T47D (cell line): ENCODE results near the gene NIP7.
A peak's percentile ranks its signal among the peaks of the same experiment; 100 is the strongest.
"Not testable (repeated sequence)": the region's sequence is repeated elsewhere in the genome, so short reads cannot be mapped to it uniquely, and the experiment has no call there.

Source experiments
- DNase-seq, 2 experiments: peaks; one replicate each; pipeline versions ENCODE4 v3.0.0 to v3.0.0-alpha.2; 2011 to 2012; ENCODE audit warnings: low read depth in 1 of 2, low spot score in 1 of 2
- JUND ChIP-seq: IDR thresholded peaks from 2 replicates; pipeline ENCODE4 v1.6.1; 2012; ENCODE audit warnings: low read depth
- in situ Hi-C: cut with HindIII; loops from 2 replicates; pipeline ENCODE4 v1.10.0; 2016; ENCODE audit warnings: low sequenced_read_pairs, low pct_unique_long_range_greater_than_20kb

The NIP7 gene

GRCh38 chr16:69339289-69340094, at the start of gene NIP7, which contains the start of gene COG8:
Gene NIP7, plus strand, starts transcription at chr16:69339772. Its CDS starts 58 bp downstream, at chr16:69339830.
Gene COG8, minus strand, starts transcription at chr16:69339564. Its CDS starts 12 bp downstream, at chr16:69339552.
- in situ Hi-C loops = no loop called here
- TF ChIP-seq JUND = no peak
- peak; percentile 86 to 99 for DNase-seq

GRCh38 chr16:69291657-69292056, 47.9 kb upstream of the NIP7 start:
- in situ Hi-C loops, DNase-seq: not testable (repeated sequence)

- TF ChIP-seq JUND = no peak
- no peak for DNase-seq
- in situ Hi-C loops = no loop called here
Measured at GRCh38 chr16:69293401-69293800, 46.2 kb upstream of the NIP7 start.

DNA sequence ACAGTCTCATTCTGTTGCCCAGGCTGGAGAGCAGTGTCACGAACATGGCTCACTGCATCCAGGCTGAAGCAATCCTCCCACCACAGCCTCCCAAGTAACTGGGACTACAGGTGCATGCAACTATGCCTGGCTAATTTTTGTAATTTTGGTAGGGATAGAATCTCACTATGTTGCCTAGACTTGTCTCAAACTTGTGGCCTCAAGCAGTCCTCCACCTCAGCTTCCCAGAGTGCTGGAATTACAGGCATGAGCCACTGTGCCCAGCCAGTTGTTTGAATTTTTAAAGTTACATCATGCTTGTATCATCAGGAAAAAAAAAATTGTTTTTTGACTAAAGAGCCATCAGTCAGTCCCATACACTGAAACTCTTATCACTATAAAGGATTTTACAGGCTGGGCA, 45.5 kb upstream of the NIP7 start:
- no peak for DNase-seq
- no peak for TF ChIP-seq JUND
- in situ Hi-C loops = no loop called here

GRCh38 chr16:69296771-69297170, 42.8 kb upstream of the NIP7 start:
- DNase-seq, in situ Hi-C loops: not testable (repeated sequence)

- in situ Hi-C loops = no loop called here
Measured at GRCh38 chr16:69298261-69298660, 41.3 kb upstream of the NIP7 start.

DNA sequence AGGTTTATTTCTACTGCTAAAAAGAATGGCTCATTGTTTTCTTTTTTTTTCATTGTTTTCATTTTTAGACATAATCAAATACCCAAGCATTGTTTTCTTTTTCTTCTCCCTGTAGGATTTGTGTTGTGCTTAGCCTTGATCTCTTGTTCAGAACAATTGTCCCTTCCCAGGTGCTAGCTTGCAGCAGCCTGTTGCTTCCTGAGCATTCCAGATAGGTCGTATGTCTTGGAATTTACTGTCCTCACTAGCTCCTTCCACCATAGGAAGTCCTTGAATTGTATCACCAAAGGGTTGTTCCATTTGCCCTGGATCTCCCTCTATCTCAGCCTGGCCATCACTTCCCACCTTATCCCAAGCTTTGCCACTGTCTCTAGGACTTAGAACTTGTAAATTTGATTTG, 38.4 kb upstream of the NIP7 start:
- DNase-seq = no peak
- no peak for TF ChIP-seq JUND
- in situ Hi-C loops = no loop called here

More at GRCh38 chr16:69298261-69298660, 41.3 kb upstream of the NIP7 start:
- no peak for TF ChIP-seq JUND
- DNase-seq = no peak

DNA sequence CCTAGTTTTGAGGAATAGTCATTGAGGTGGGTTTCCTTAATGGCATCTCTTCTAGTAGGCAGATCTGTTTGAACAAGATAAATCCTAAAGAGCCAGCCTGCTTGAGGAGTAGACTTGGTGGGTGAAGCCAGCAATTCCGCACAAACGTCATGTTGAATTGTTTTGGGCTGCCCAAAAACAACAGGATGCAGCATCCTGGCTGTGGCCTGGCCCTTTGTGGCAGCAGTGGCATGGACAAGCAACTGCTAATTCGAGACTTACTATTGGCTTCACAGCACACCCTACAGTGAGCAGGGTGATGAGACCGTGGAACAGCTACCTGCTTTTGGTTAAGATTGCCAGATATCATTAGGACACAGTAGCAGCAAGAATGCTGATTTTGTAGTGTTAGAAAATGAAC, 37.7 kb upstream of the NIP7 start:
- no peak for TF ChIP-seq JUND
- in situ Hi-C loops = no loop called here
- DNase-seq = no peak

DNA sequence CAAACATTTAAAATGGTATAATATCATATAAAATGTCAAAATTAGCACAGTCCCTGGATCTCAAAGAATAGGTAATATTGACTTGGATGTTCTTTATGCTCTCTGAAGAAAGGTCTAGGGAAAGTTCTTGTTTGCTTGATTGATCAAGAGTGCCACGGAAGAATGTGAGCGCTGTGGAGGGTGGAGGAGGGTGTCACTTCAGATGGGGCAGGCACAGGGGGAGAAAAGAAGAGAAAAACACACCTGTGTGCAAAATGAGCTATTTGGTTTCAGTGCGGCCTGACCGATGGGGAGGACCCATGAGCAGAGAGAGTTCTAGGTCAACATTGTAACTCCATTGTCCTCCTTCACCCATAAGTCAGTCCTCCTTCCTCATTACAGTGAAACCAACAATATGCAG, 37.3 kb upstream of the NIP7 start:
- in situ Hi-C loops = no loop called here
- TF ChIP-seq JUND = no peak
- DNase-seq = no peak

DNA sequence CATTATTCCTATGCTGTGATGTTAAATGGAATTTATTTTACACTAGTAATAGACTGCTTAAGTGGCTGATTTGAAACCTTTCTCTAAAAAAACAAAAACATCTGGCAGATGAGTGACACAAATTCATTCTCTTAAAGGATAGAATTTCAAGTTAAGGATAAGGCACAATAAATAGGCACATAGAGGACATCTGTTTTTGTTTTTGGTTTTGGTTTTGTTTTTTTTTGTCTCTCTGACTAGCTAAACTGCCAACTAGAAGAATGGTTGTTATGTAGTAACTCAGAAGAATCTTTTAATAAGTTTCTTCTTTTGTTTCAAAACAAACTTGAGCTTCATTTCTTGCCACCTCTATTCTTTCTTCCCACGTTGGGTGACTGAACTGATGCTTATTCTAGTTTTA, 33.5 kb upstream of the NIP7 start:
- TF ChIP-seq JUND = no peak
- in situ Hi-C loops = no loop called here
- no peak for DNase-seq

DNA sequence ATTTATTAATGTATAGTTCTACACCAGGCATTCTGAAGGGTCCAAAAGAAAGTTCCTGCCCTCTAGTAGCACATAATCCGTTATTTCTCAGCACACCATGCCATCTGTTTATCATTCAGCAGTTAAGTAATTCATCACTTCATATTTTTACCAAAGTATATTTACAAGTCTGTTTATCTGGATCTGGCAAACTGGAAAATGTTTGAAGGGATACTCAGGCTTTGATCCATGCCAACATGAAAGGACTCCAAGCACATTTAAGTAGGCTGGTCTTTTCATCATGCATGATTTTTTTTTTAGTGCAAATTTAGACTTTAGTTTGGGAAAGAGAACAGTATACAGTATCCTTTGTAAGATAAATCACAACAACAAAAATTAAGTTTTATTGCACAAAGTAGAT, 32.5 kb upstream of the NIP7 start:
- in situ Hi-C loops = no loop called here
- TF ChIP-seq JUND = no peak

GRCh38 chr16:69307856-69308255, 31.7 kb upstream of the NIP7 start:
- no peak for TF ChIP-seq JUND
- DNase-seq = no peak
- in situ Hi-C loops = no loop called here

More for the DNA sequence above, 32.5 kb upstream of the NIP7 start:
- DNase-seq = no peak

- TF ChIP-seq JUND = no peak
- DNase-seq = no peak
- in situ Hi-C loops = no loop called here
Measured at GRCh38 chr16:69309316-69309715, 30.3 kb upstream of the NIP7 start.
